Liver (tissue), 9 donors: Measurements from ENCODE around the gene ELOVL2. TPM values are rescaled to one million over a fixed set of nuclear protein-coding genes. Genes with fewer than 3 reads are reported as not detected.

Source experiments
- DNase-seq: peaks from one replicate; pipeline ENCODE4 v3.0.0-alpha.2; 2017; ENCODE audit warnings: low spot score
- H3K27ac ChIP-seq, 2 donors: one replicate each; pipeline ENCODE4 v1.7.0; 2013; ENCODE audit warnings: inconsistent platforms in 2 of 2, low read length in 2 of 2, control low read depth in 1 of 2, low read depth in 1 of 2, mild to moderate bottlenecking in 1 of 2
- H3K27me3 ChIP-seq, 4 donors: one replicate each; pipeline versions ENCODE4 v1.6.1 to v1.7.0; 2013; ENCODE audit warnings: low read length in 3 of 4, inconsistent platforms in 1 of 4, mild to moderate bottlenecking in 1 of 4, moderate library complexity in 1 of 4; ENCODE audit not compliant: control insufficient read depth in 4 of 4, insufficient read depth in 4 of 4
- H3K36me3 ChIP-seq, 4 donors: one replicate each; pipeline versions ENCODE4 v1.6.1 to v1.7.0; 2013; ENCODE audit warnings: low read length in 3 of 4, mild to moderate bottlenecking in 3 of 4, low read depth in 1 of 4, moderate library complexity in 1 of 4; ENCODE audit not compliant: control insufficient read depth in 4 of 4, insufficient read depth in 3 of 4
- H3K4me1 ChIP-seq, 4 donors: one replicate each; pipeline versions ENCODE4 v1.6.1 to v1.7.0; 2013; ENCODE audit warnings: low read length in 3 of 4, mild to moderate bottlenecking in 3 of 4, moderate library complexity in 1 of 4; ENCODE audit not compliant: control insufficient read depth in 4 of 4, insufficient read depth in 4 of 4
- H3K4me3 ChIP-seq, 3 donors: one replicate each; pipeline versions ENCODE4 v1.6.1 to v1.7.0; 2013; ENCODE audit warnings: low read length in 3 of 3, control low read depth in 1 of 3, low read depth in 1 of 3, mild to moderate bottlenecking in 1 of 3
- H3K9ac ChIP-seq, 2 donors: one replicate each; pipeline ENCODE4 v1.7.0; 2013; ENCODE audit warnings: low read length in 2 of 2, mild to moderate bottlenecking in 2 of 2, moderate library complexity in 2 of 2, control low read depth in 1 of 2, low read depth in 1 of 2
- H3K9me3 ChIP-seq, 4 donors: one replicate each; pipeline versions ENCODE4 v1.6.1 to v1.7.0; 2013; ENCODE audit warnings: low read length in 3 of 4; ENCODE audit not compliant: control insufficient read depth in 4 of 4
- EGR1 ChIP-seq, 2 donors: IDR thresholded peaks; 2 replicates each; pipeline ENCODE4 v1.6.1; 2016 to 2018; ENCODE audit warnings: antibody characterized with exemption in 2 of 2, low read depth in 2 of 2
- FOXA1 ChIP-seq: IDR thresholded peaks from 2 replicates; pipeline ENCODE4 v1.6.1; 2016; ENCODE audit warnings: antibody characterized with exemption
- FOXA2 ChIP-seq: IDR thresholded peaks from 2 replicates; pipeline ENCODE4 v1.6.1; 2016; ENCODE audit warnings: antibody characterized with exemption
- HNF4A ChIP-seq, 2 donors: conservative IDR thresholded peaks; 2 replicates each; pipeline ENCODE4 v1.6.1; 2016; ENCODE audit warnings: antibody characterized with exemption in 2 of 2, mild to moderate bottlenecking in 2 of 2
- HNF4G ChIP-seq: IDR thresholded peaks from 2 replicates; pipeline ENCODE4 v1.6.1; 2016; ENCODE audit warnings: antibody characterized with exemption
- NR2F2 ChIP-seq: IDR thresholded peaks from 2 replicates; pipeline ENCODE4 v1.6.1; 2016; ENCODE audit warnings: antibody characterized with exemption
- RAD21 ChIP-seq, 2 donors: IDR thresholded peaks; 2 replicates each; pipeline ENCODE4 v1.6.1; 2016; ENCODE audit warnings: antibody characterized with exemption in 2 of 2, mild to moderate bottlenecking in 2 of 2
- RXRA ChIP-seq, 2 donors: IDR thresholded peaks; 2 replicates each; pipeline ENCODE4 v1.6.1; 2017 to 2018; ENCODE audit warnings: antibody characterized with exemption in 2 of 2, mild to moderate bottlenecking in 1 of 2
- SP1 ChIP-seq: IDR thresholded peaks from 2 replicates; pipeline ENCODE4 v1.6.1; 2018; ENCODE audit warnings: antibody characterized with exemption, mild to moderate bottlenecking
- TAF1 ChIP-seq: conservative IDR thresholded peaks from 2 replicates; pipeline ENCODE4 v1.6.1; 2016; ENCODE audit warnings: antibody characterized with exemption, mild to moderate bottlenecking
- YY1 ChIP-seq: IDR thresholded peaks from 2 replicates; pipeline ENCODE4 v1.6.1; 2016; ENCODE audit warnings: antibody characterized with exemption, mild to moderate bottlenecking
- WGBS: extraction: QIAGEN DNeasy Blood & Tissue Kit; methylation state at CpG from one replicate; pipeline ENCODE4 v1.1.7; 2013; 5-methylcytosine and 5-hydroxymethylcytosine counted together
- polyA plus RNA-seq, 2 donors: library from polyadenylated mRNA; stranded (reverse) in 1 of 2; unstranded in 1 of 2; fragments of 200-250 nt in 1 of 2; fragments of >200 nt in 1 of 2; fragmentation: Nextera tagmentation in 1 of 2; extraction: Ambion mirVana in 1 of 2; gene quantifications; one replicate each; pipeline versions ENCODE4 v1.2.1 to v1.2.3, GENCODE V29; 2013 to 2015
- total RNA-seq, 2 donors: library from RNA; depleted of rRNA; stranded (reverse); fragments of >200 nt; gene quantifications; one replicate each; pipeline ENCODE4 v1.2.3, GENCODE V29; 2014
- TF ChIP-seq, protein P1 (sequence below): IDR thresholded peaks from 2 replicates; pipeline ENCODE4 v1.6.1; 2016; ENCODE audit warnings: antibody characterized with exemption
- TF ChIP-seq, protein P2 (sequence below): IDR thresholded peaks from 2 replicates; pipeline ENCODE4 v1.6.1; 2016; ENCODE audit warnings: antibody characterized with exemption
- TF ChIP-seq, protein P3 (sequence below): IDR thresholded peaks from 2 replicates; pipeline ENCODE4 v1.6.1; 2016; ENCODE audit warnings: antibody characterized with exemption, mild to moderate bottlenecking
- TF ChIP-seq, protein P4 (sequence below): IDR thresholded peaks from 2 replicates; pipeline ENCODE4 v1.6.1; 2016; ENCODE audit warnings: antibody characterized with exemption
- TF ChIP-seq, protein P5 (sequence below): fragments of 150-350 bp; IDR thresholded peaks from 2 replicates; pipeline ENCODE4 v1.5.1; 2017; ENCODE audit warnings: improper control_type of control experiment, low read depth, low read length; ENCODE audit not compliant: missing input control
- donor health status: healthy.
- donor health status: healthy.
- donor health status: healthy.
- donor health status: healthy.
- donor health status: healthy.

Gene ELOVL2
- total and polyA plus RNA-seq, 4 donors, result 7.1 to 28.5 (median 22.1) TPM

DNA sequence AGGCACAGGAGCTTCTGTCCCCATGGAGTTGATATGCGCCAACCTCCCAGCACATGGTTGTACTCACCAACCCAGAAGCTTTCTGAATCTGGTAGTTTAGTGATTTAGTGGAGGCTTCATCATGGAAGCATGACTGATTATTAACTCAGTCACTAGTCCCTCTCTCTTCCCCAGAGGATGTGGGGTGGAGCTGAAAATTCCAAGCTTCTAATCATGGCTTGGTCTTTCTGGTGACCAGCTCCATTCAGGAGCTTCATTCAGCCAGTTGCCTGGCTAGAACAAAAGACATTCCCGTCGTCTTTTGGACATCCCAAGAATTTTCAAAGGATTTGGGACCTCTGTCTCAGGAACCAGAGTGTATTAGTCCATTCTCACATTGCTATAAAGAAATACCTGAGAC lies 36.2 kb upstream of the ELOVL2 start (continued):
- TF ChIP-seq, protein P1, sequence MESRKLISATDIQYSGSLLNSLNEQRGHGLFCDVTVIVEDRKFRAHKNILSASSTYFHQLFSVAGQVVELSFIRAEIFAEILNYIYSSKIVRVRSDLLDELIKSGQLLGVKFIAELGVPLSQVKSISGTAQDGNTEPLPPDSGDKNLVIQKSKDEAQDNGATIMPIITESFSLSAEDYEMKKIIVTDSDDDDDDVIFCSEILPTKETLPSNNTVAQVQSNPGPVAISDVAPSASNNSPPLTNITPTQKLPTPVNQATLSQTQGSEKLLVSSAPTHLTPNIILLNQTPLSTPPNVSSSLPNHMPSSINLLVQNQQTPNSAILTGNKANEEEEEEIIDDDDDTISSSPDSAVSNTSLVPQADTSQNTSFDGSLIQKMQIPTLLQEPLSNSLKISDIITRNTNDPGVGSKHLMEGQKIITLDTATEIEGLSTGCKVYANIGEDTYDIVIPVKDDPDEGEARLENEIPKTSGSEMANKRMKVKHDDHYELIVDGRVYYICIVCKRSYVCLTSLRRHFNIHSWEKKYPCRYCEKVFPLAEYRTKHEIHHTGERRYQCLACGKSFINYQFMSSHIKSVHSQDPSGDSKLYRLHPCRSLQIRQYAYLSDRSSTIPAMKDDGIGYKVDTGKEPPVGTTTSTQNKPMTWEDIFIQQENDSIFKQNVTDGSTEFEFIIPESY, result no peak
- TF ChIP-seq SP1, result no peak

DNA sequence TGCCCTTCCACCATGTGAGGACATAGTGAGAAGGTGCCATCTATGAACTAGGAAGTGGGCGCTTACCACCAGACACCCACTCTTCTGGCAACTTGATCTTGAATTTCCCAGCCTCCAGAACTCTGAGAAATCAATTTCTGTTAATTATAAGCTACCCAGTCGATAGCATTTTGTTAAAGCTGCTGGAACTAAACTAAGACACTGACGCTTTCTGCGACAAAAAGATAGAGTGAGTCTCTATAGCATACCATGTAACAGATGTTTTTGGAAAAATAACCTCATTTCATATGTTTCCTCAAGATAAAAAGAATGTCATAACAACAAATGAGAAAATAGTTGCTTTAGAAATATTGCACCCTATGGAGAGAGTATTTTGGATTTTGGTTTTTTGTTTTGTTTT lies 34.2 kb upstream of the ELOVL2 start:
- H3K27me3 ChIP-seq, result no peaks in the 10 kb centered on the region
- TF ChIP-seq TAF1 (no peak), HNF4G (no peak), HNF4A (conservative IDR thresholded peaks at IDR 0.05) (no peak), FOXA2 (no peak), YY1 (no peak), NR2F2 (no peak), RXRA (IDR thresholded peaks at IDR 0.05) (no peak), SP1 (no peak), RAD21 (IDR thresholded peaks at IDR 0.05) (no peak), EGR1 (IDR thresholded peaks at IDR 0.05; ENCODE audit: low read depth in 2 of 2) (no peak), FOXA1 (no peak)
- TF ChIP-seq, protein P1, result no peak
- TF ChIP-seq, protein P2, sequence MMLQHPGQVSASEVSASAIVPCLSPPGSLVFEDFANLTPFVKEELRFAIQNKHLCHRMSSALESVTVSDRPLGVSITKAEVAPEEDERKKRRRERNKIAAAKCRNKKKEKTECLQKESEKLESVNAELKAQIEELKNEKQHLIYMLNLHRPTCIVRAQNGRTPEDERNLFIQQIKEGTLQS, result no peak
- TF ChIP-seq, protein P3, sequence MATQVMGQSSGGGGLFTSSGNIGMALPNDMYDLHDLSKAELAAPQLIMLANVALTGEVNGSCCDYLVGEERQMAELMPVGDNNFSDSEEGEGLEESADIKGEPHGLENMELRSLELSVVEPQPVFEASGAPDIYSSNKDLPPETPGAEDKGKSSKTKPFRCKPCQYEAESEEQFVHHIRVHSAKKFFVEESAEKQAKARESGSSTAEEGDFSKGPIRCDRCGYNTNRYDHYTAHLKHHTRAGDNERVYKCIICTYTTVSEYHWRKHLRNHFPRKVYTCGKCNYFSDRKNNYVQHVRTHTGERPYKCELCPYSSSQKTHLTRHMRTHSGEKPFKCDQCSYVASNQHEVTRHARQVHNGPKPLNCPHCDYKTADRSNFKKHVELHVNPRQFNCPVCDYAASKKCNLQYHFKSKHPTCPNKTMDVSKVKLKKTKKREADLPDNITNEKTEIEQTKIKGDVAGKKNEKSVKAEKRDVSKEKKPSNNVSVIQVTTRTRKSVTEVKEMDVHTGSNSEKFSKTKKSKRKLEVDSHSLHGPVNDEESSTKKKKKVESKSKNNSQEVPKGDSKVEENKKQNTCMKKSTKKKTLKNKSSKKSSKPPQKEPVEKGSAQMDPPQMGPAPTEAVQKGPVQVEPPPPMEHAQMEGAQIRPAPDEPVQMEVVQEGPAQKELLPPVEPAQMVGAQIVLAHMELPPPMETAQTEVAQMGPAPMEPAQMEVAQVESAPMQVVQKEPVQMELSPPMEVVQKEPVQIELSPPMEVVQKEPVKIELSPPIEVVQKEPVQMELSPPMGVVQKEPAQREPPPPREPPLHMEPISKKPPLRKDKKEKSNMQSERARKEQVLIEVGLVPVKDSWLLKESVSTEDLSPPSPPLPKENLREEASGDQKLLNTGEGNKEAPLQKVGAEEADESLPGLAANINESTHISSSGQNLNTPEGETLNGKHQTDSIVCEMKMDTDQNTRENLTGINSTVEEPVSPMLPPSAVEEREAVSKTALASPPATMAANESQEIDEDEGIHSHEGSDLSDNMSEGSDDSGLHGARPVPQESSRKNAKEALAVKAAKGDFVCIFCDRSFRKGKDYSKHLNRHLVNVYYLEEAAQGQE, result no peak
- TF ChIP-seq, protein P4, sequence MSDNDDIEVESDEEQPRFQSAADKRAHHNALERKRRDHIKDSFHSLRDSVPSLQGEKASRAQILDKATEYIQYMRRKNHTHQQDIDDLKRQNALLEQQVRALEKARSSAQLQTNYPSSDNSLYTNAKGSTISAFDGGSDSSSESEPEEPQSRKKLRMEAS, result no peak
- TF ChIP-seq, protein P5, sequence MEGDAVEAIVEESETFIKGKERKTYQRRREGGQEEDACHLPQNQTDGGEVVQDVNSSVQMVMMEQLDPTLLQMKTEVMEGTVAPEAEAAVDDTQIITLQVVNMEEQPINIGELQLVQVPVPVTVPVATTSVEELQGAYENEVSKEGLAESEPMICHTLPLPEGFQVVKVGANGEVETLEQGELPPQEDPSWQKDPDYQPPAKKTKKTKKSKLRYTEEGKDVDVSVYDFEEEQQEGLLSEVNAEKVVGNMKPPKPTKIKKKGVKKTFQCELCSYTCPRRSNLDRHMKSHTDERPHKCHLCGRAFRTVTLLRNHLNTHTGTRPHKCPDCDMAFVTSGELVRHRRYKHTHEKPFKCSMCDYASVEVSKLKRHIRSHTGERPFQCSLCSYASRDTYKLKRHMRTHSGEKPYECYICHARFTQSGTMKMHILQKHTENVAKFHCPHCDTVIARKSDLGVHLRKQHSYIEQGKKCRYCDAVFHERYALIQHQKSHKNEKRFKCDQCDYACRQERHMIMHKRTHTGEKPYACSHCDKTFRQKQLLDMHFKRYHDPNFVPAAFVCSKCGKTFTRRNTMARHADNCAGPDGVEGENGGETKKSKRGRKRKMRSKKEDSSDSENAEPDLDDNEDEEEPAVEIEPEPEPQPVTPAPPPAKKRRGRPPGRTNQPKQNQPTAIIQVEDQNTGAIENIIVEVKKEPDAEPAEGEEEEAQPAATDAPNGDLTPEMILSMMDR, result no peak
- no peak overlapping the region for H3K9ac ChIP-seq
- no peak overlapping the region for H3K27ac ChIP-seq
- DNase-seq, result no peak
- WGBS, result 42% methylated on average over 4 of the region's 4 CpGs
- H3K36me3 ChIP-seq, result no peaks in the 10 kb centered on the region
- H3K4me3 ChIP-seq, result no peak overlapping the region
- H3K4me1 ChIP-seq, result no peaks in the 10 kb centered on the region
- H3K9me3 ChIP-seq, result no peaks in the 10 kb centered on the region
